Keratinocyte (primary cell): ENCODE data around the gene TIMM17B.

ENCODE experiments used
- EZH2 ChIP-seq: IDR thresholded peaks from one replicate; pipeline ENCODE4 v1.6.1; 2012; ENCODE audit warnings: inconsistent platforms, mild to moderate bottlenecking, low read length, moderate library complexity
- TF ChIP-seq, protein P1 (sequence below), 3 experiments: IDR thresholded peaks in 1 of 3; conservative IDR thresholded peaks in 1 of 3; optimal IDR thresholded peaks in 1 of 3; 2 replicates in 2 of 3; 3 replicates in 1 of 3; pipeline versions ENCODE3 to v1.5.1; 2011; ENCODE audit warnings: low read length in 3 of 3, mild to moderate bottlenecking in 3 of 3, moderate library complexity in 2 of 3, control low read depth in 1 of 3, inconsistent platforms in 1 of 3; ENCODE audit not compliant: insufficient read depth in 2 of 3; ENCODE audit errors: extremely low read depth in 1 of 3

- TF ChIP-seq, protein P1, sequence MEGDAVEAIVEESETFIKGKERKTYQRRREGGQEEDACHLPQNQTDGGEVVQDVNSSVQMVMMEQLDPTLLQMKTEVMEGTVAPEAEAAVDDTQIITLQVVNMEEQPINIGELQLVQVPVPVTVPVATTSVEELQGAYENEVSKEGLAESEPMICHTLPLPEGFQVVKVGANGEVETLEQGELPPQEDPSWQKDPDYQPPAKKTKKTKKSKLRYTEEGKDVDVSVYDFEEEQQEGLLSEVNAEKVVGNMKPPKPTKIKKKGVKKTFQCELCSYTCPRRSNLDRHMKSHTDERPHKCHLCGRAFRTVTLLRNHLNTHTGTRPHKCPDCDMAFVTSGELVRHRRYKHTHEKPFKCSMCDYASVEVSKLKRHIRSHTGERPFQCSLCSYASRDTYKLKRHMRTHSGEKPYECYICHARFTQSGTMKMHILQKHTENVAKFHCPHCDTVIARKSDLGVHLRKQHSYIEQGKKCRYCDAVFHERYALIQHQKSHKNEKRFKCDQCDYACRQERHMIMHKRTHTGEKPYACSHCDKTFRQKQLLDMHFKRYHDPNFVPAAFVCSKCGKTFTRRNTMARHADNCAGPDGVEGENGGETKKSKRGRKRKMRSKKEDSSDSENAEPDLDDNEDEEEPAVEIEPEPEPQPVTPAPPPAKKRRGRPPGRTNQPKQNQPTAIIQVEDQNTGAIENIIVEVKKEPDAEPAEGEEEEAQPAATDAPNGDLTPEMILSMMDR (optimal IDR thresholded peaks at IDR 0.05 in 1 of 3, IDR thresholded peaks at IDR 0.05 in 1 of 3, conservative IDR thresholded peaks at IDR 0.05 in 1 of 3; ENCODE audit: extremely low read depth in 1 of 3, insufficient read depth in 2 of 3, low read length in 3 of 3), result no peak
- no peak for TF ChIP-seq EZH2
Measured at GRCh38 chrX:48940404-48940955, 42.9 kb upstream of the TIMM17B start.
